NCI-H1092 treated with DMSO at 0.1 percent for 48 hours (cell line): ENCODE results near the gene ACP5.
A peak's percentile ranks its signal among the peaks of the same experiment; 100 is the strongest.
"Not testable (repeated sequence)": the region's sequence is repeated elsewhere in the genome, so short reads cannot be mapped to it uniquely, and the experiment has no call there.

Experiments used
- DNase-seq: peaks from one replicate; lab custom pipeline; 2025; lab: John Stamatoyannopoulos, UW

ACP5 gene

GRCh38 chr19:11577451-11578257 lies at the start of gene ACP5:
Gene ACP5, minus strand, starts transcription at chr19:11577645. Its CDS starts 328 bp downstream, at chr19:11577317.
- no peak for DNase-seq

- DNase-seq: no peak
Observed at GRCh38 chr19:11626252-11626651, 48.8 kb upstream of the ACP5 start.

DNA sequence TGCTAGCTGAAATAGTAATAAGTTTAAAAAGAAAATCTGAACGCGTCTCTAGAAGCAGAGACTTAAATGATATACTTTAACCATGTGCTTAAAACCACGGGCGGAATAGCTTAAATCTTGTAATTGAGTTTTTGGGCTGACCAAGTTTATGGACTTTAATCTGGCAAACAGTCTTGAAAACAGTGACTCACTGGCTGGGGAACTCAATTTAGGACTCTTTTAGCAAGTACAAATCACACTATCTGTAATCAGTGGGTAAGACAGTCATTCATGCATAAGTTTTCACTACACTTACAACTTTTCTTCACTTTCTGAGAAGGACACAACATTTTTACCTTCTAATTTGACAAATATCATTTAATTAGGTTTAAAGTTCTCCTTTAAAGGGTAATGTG lies 46.6 kb upstream of the ACP5 start:
- DNase-seq: no peak

DNA sequence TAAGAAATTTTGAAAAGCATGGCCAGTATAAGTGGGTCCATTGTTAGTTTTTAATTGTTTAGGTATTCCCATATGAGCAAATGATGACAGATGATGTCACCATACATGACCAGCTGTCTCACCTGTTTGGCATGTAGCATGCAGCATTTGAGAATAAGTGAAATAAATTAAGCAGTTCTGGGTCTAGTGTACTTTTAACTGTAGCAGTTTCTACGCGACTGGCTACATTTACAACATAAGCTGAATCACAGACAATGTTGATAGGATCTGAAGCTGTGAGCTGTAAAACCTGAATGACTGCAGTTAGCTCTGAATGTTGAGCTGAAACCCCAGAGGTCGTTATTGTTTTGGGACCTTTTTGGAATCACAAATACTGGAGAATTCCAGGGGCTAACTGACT lies 45.0 kb upstream of the ACP5 start:
- DNase-seq: not testable (repeated sequence)

GRCh38 chr19:11620553-11620952 lies 43.1 kb upstream of the ACP5 start:
- DNase-seq: no peak

- DNase-seq: no peak
Observed at GRCh38 chr19:11617180-11618062, 40.0 kb upstream of the ACP5 start.

- DNase-seq: no peak
Observed at GRCh38 chr19:11612816-11613511, 35.5 kb upstream of the ACP5 start.

GRCh38 chr19:11611730-11612129 lies 34.3 kb upstream of the ACP5 start:
- DNase-seq: no peak

- no peak for DNase-seq
Observed at GRCh38 chr19:11606484-11606883, 29.0 kb upstream of the ACP5 start.

- not testable (repeated sequence) for DNase-seq
Observed at GRCh38 chr19:11599704-11600103, 22.3 kb upstream of the ACP5 start.

GRCh38 chr19:11598746-11599145 lies 21.3 kb upstream of the ACP5 start:
- no peak for DNase-seq

DNA sequence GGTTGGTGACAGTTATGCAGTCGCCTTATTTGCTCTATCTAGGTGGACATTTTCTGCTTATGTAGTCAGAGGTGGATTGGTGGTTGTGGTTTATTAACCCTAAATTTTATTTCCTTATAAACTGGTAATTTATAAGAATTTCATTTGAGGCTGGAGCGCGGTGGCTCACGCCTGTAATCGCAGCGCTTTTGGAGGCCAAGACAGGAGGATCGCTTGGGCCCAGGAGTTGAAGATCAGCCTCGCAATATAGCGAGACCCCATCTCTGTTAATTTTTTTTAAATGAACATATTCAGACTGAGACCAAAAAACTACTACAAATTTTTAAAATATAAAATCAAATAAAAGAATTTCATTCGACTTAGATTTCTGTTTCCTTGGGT lies 20.6 kb upstream of the ACP5 start:
- no peak for DNase-seq

DNA sequence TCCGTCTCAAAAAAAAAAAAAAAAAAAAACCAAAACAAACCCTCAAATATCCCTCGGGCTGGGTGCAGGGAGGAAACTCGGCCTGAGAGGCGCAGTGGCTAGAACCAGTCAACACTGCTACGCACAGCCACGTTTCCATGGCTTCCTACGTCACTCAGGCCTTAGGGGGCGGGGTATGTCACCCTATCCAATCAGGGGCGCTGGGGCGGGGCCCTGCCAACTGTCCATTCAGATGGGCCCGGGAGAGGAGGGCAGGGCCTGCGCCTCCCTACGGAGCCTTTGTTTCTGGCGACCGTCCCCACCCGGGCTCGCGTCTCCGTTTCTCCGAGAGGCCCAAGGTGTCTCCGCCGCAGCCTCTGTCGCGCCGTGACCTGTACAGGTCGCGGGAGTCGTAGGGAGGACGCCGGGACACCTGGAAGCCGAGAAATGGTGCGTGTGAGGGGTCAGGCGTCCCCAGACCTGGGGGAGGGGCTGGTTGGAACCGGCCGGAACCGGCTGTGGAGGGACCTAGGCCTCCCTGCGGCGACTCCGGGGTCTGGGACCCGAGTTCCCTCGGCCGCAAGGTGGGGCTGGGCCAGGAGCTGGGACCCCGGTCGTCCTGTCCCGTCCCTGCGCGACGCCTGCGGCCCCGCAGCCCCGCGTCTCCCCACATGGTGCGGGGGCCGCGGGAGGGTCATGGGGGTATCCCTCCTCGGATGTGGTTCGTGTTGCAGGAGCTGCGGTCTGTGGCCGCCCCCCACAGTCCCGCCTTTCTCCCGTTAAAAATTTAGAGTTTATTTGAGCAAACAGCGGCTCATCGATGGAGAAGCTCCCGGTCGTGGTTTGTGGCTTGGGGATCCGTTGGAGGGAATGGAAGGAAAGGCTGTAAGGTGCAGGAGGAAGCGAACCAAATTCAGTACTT lies 20.0 kb upstream of the ACP5 start, which contains the start of gene ZNF627:
ZNF627 (plus strand) TSS at position 282 of the 901 bp plus-strand sequence; CDS start at position 427, 145 bp downstream.
- DNase-seq: peak; percentile 97

DNA sequence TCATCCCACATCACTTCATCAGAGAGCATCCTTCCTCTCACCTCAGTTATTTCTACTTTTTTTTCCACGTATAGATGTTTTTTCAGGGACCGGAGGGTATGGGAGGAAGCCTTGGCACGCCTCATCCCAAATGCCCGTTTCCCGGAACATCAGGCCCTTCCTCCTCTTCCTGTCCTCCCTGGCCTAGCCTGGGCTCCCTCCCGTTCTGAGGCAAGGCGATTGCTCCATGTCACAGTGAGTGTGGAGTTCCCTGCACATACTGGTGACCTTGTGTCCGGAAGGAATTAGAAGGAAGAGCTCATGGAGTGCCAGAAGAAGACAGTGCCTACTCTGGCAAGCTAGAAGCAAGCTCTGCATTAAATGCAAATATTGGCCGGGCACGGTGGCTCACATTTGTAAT lies 18.7 kb upstream of the ACP5 start:
- DNase-seq: no peak

- DNase-seq: no peak
Observed at GRCh38 chr19:11594084-11594483, 16.6 kb upstream of the ACP5 start.

DNA sequence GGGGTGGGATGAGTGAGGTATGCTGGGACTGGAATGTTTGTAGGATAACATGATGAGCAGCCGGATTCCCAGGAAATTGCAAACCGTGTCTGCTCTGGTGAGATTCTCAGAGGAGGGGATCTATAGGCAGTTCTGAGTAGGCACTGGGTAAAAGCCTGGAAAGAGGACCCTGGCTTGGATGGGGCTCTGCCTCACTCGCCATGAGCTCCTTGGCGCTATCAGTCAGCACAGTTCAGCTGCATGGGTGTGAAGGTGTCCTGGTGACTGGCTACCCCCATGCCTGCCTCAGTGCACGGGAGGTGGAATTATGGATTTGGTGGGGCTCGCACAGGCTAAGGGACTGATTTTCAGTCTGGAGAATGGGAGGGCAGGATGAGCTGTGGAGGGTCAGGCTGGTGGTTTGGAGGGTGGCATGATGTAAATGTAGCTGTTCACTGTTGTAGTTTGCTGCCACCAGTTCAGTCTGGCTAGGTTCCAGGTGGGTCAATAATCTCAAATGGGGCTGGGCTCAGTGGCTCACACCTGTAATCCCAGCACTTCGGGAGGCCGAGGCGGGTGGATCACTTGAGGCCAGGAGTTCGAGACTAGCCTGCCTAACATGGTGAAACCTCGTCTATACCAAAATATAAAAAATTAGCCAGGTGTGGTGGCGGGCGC lies 10.7 kb upstream of the ACP5 start:
- peak; percentile 67 for DNase-seq

- peak; percentile 83 for DNase-seq
Observed at GRCh38 chr19:11587302-11587974, 10.0 kb upstream of the ACP5 start.

DNA sequence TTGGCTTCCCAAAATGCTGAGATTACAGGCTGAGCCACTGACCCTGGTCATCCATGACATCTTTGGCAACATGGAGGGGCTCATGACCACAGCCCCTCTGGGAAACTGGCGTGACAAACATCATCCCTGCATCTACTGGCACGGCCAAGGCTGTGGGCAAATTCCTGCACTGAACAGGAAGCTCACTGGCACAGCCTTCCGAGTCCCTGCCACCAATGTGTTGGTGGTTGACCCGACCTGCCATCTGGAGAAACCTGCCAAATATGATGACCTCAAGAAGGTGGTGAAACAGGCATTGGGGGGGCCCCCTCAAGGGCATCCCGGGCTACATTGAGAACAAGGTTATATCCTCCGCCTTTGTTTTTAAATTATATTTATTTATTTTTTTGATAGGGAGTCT lies 8.9 kb upstream of the ACP5 start:
- no peak for DNase-seq

DNA sequence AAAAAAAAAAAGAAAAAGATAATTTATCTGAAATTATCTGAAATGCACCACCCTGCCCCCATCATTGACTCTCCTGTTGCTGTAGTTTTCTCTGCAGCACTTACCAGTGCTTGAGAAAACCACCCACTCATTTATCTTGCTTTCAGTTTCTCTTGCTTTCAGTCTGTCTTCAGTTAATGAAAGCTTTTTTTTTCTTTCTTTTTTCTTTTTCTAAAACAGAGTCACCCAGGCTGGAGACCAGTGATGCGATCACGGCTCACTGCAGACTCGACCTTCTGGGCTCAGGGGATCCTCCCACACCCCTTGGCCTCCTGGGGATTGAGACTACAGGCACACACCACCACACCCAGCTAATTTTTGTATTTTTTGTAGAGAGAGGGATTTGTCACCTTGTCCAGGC lies 4.3 kb upstream of the ACP5 start:
- no peak for DNase-seq

GRCh38 chr19:11580116-11580515 lies 2.7 kb upstream of the ACP5 start:
- no peak for DNase-seq
